GM18907 (cell line): ENCODE data around the gene MET.
"Not testable (repeated sequence)": the region's sequence is repeated elsewhere in the genome, so short reads cannot be mapped to it uniquely, and the experiment has no call there.

ENCODE experiments used
- ATAC-seq: cut with Tn5 transposase; IDR thresholded peaks from one replicate; pipeline ENCODE4 v1.9.1; 2021; ENCODE audit warnings: mild to moderate bottlenecking, moderate library complexity; ENCODE audit not compliant: unreplicated experiment

The MET gene

GRCh38 chr7:116671681-116672595 lies at the start of gene MET:
Gene MET (plus strand): TSS chr7:116672196. CDS start chr7:116699085, 26,889 bp downstream.
- ATAC-seq = peak; percentile 96

DNA sequence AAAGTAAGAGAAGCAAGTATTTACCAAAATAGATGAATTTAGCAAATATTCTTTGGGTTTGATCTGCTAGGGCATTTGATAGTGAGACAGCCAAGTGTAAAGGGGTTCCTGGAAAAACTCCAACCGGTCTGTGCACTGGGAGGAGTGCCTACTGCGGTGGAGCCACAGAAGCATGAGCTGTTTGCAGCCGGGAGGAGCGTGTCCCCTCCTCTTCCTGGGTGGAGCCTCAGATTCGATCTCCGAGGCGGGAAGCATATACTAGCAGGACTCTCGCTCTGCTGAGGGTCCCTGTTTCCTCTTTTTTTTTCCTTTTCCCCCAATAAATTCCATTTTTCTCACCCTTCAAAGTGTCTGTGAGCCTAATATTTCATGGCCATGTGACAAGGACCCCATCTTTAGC lies 45.1 kb upstream of the MET start:
- ATAC-seq = no peak

- no peak for ATAC-seq
Measured at GRCh38 chr7:116629051-116629463, 42.9 kb upstream of the MET start.

GRCh38 chr7:116630357-116630756 lies 41.6 kb upstream of the MET start:
- peak; percentile 98 for ATAC-seq

GRCh38 chr7:116630932-116631671 lies 40.9 kb upstream of the MET start:
- ATAC-seq = peak; percentile 11

GRCh38 chr7:116631676-116632075 lies 40.3 kb upstream of the MET start:
- no peak for ATAC-seq

GRCh38 chr7:116632384-116632783 lies 39.6 kb upstream of the MET start:
- ATAC-seq = no peak

DNA sequence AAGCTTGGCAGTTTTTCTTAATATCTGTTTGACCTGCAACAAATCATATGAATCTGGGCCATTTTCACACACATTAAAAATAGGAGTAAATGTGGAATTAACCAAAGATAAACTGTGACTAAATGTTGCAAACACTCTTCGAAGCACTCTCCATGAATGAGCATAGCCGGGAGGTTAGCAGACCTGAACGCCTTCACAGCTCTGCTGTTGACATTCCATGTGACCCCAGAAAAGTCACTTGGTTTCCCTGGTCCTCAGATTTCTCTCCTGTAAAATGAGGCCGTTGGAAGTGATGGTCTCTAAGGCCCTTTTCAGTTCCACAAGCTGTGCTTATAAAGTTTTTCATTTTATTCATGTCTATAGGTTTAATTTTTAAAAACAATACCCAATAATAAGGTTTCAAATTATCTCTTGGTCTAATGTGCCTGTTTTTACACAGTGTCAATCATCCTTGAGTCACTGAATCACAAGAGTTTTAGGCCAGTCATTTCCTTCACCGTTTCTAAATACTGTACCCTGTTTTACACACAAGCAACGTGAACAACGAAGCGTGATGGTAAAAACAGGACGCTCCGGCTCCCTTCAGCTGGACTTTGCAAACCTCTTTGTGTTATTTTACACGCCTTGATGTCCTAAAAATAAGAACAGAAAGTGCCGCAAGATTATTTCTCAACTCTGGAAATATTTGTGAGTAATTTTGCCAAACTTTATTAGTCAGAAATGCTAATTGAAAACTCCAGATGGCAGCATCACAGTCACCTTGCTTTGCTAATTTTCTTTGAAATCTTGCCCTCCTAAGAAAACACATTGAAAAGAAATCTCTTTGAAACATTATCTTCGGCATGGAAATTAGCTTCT lies 38.6 kb upstream of the MET start:
- ATAC-seq = no peak

GRCh38 chr7:116636997-116637396 lies 35.0 kb upstream of the MET start:
- no peak for ATAC-seq

DNA sequence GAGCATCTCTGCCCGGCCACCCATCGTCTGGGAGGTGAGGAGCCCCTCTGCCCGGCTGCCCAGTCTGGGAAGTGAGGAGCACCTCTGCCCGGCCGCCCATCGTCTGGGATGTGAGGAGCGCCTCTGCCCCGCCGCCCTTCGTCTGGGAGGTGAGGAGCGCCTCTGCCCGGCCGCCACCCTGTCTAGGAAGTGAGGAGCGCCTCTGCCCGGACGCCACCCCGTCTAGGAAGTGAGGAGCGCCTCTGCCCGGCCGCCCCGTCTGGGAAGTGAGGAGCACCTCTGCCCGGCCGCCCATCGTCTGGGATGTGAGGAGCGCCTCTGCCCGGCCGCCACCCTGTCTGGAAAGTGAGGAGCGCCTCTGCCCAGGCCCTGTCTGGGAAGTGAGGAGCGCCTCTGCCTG lies 33.4 kb upstream of the MET start:
- not testable (repeated sequence) for ATAC-seq

- no peak for ATAC-seq
Measured at GRCh38 chr7:116641551-116642153, 30.3 kb upstream of the MET start.

DNA sequence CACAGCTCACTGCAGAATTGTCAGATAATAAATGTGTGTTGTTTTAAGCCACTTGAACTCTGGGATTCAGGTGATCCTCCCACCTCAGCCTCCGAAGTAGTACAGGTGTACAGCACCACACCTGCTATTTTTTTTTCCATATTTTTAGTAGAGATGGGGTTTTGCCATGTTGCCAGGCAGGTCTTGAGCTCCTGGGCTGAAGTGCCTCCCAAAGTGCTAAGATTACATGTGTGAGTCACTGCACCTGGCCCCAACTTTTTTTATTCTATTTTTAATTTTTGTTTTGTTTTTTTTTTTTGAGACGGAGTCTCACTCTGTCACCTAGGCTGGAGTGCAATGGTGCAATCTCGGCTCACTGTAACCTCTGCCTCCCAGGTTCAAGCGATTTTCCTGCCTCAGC lies 28.8 kb upstream of the MET start:
- not testable (repeated sequence) for ATAC-seq

DNA sequence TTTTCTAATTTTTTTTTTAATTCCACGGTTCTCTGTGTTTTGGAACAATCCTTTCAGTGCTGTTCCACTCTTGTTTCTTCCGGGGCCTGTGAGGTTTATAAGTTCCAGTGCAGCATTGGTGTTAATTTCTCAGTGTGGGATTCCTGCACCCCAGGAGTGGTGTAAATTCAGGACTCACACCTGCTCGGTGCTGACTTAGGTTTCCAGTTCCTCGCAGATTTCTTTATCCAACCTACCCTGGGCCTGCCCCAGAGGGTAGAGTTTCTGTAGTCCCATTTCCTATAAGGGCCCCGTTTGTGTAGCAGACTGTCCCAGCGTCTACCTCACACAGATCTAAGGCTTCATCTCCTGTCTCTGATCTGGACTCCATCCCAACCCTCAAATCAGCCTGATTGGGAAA lies 27.4 kb upstream of the MET start:
- no peak for ATAC-seq

GRCh38 chr7:116647290-116647689 lies 24.7 kb upstream of the MET start:
- no peak for ATAC-seq

- no peak for ATAC-seq
Measured at GRCh38 chr7:116647861-116648260, 24.1 kb upstream of the MET start.

DNA sequence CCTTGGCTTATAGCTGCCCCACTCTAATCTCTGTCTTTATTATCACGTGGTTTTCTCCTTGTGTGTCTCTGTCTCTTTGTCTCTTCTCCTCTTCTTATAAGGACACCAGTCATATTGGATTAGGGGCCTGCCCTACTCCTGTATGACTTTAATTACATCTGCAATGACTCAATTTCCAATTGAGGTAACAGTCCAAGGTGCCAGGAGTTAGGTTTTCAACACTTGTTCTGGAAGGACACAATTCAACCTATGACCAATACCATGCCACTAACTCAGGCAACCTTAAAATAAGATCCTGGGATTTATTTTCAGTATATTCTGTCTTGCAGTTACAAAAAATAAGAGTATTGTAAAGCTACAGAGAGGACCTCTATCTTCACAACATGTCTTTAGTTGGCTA lies 21.6 kb upstream of the MET start:
- no peak for ATAC-seq

DNA sequence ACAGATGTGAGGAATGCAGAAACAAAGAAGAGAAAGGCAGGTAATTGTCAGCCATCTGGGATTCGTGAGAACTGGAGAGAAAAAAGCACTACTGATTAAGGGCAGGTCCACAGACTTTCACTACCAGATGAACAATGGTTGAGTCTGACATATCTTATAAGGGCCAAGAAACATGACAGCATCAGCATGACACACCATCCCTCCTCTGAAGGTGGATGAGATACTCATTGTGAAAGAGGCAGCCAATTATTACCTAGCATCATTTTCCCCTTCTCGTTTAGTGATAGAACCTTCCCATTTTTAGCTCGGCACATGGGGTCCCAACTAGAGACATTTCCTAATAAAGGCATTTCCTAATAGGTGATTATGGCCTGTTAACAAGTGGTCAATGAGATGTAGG lies 19.2 kb upstream of the MET start:
- ATAC-seq = peak; percentile 58

DNA sequence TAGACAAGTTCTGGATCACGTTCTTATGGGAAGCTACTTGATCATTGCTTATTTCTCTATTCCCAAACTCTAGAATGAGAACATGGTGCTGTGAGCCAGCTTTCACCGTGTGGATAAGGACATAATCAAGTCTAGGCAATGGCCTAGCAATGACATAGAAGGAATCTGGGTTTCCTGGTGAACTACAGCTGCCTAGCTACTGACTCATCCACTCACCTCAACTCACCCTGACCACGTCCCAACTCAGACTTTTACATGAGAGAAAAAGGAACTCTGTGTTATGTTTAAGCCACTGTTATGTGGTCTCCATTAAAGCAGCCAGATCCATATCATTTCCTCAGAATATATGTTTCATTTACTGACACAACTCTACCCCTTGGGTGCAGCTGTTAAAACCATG lies 18.8 kb upstream of the MET start:
- no peak for ATAC-seq

GRCh38 chr7:116653646-116654045 lies 18.4 kb upstream of the MET start:
- no peak for ATAC-seq

- ATAC-seq = not testable (repeated sequence)
Measured at GRCh38 chr7:116659248-116659647, 12.7 kb upstream of the MET start.

DNA sequence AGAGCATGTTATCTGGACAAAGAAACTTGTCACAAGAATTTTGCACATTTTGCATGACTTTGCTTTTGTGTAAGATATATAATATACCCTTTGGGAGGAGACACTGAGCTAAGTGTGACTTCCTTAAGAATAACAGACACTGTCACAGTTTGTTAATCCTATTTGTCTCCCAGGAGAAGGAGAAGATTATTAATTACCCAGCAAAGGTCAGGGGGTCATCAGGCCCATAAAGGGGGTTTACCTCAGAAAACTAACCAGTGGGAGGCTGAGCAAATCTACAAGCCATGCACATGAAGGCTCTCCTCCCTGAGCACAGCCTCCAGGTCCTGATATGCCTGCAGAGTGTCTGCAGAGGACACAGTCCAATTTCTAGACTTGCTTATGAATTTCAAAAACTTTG lies 10.1 kb upstream of the MET start:
- ATAC-seq = no peak
